MM.1S (cell line): ENCODE data around the gene PLAAT3.

ENCODE experiments used
- DNase-seq: peaks from one replicate; pipeline ENCODE4 v3.0.0-alpha.2; 2015
- H2AFZ ChIP-seq: fragments of 300-600 bp; sonication (generic); 2 replicates; pipeline ENCODE4 v1.6.0; 2016; ENCODE audit warnings: antibody characterized with exemption, low read length
- H3F3A ChIP-seq: fragments of 300-600 bp; sonication (generic); 2 replicates; pipeline ENCODE4 v1.6.1; 2016; ENCODE audit warnings: mild to moderate bottlenecking, antibody characterized with exemption, low read length, moderate library complexity, mixed read lengths; ENCODE audit not compliant: insufficient read depth
- H3K27ac ChIP-seq: fragments of 300-600 bp; sonication (generic); 2 replicates; pipeline ENCODE4 v1.5.1; 2016; ENCODE audit warnings: mild to moderate bottlenecking, low read length
- H3K27me3 ChIP-seq: fragments of 300-600 bp; sonication (generic); replicated peaks from 2 replicates; pipeline ENCODE4 v1.6.0; 2016; ENCODE audit warnings: low read length; ENCODE audit not compliant: insufficient read depth
- H3K36me3 ChIP-seq: fragments of 300-600 bp; sonication (generic); replicated peaks from 2 replicates; pipeline ENCODE4 v1.6.1; 2016; ENCODE audit warnings: mild to moderate bottlenecking, low read length, mixed read lengths; ENCODE audit not compliant: insufficient read depth
- H3K4me1 ChIP-seq: fragments of 300-600 bp; sonication (generic); 2 replicates; pipeline ENCODE4 v1.6.1; 2016; ENCODE audit warnings: low read length, mixed read lengths
- H3K4me2 ChIP-seq: fragments of 300-600 bp; sonication (generic); 2 replicates; pipeline ENCODE4 v1.6.0; 2016; ENCODE audit warnings: low read depth, low read length
- H3K4me3 ChIP-seq: fragments of 300-600 bp; sonication (generic); 2 replicates; pipeline ENCODE4 v1.5.1; 2016; ENCODE audit warnings: low read length, mixed read lengths
- H3K79me2 ChIP-seq: fragments of 300-600 bp; sonication (generic); 2 replicates; pipeline ENCODE4 v1.6.1; 2016; ENCODE audit warnings: mixed run types, low read length, mixed read lengths
- H3K9ac ChIP-seq: fragments of 300-600 bp; sonication (generic); 2 replicates; pipeline ENCODE4 v1.6.1; 2016; ENCODE audit warnings: low read length, mixed read lengths
- H3K9me2 ChIP-seq: fragments of 300-600 bp; sonication (generic); replicated peaks from 2 replicates; pipeline ENCODE4 v1.6.1; 2016; ENCODE audit warnings: mild to moderate bottlenecking, low read length, mixed read lengths; ENCODE audit not compliant: insufficient read depth
- H3K9me3 ChIP-seq: fragments of 300-600 bp; sonication (generic); replicated peaks from 2 replicates; pipeline ENCODE4 v1.6.1; 2016; ENCODE audit warnings: mild to moderate bottlenecking, low read length, mixed read lengths; ENCODE audit not compliant: insufficient read depth
- H4K20me1 ChIP-seq: fragments of 300-600 bp; sonication (generic); 2 replicates; pipeline ENCODE4 v1.6.1; 2016; ENCODE audit warnings: mild to moderate bottlenecking, low read length, moderate library complexity, mixed read lengths; ENCODE audit not compliant: insufficient read depth
- EZH2 ChIP-seq: fragments of 300-600 bp; sonication (generic); optimal IDR thresholded peaks from 2 replicates; pipeline ENCODE3; 2017; ENCODE audit warnings: low read depth, mild to moderate bottlenecking, antibody characterized with exemption, low read length, mixed read lengths
- EZH2phosphoT487 ChIP-seq: fragments of 300-600 bp; sonication (generic); IDR thresholded peaks from 2 replicates; pipeline ENCODE4 v1.6.1; 2018; ENCODE audit warnings: antibody characterized with exemption, low read length
- TF ChIP-seq, protein P1 (sequence below): fragments of 300-600 bp; sonication (generic); IDR thresholded peaks from 2 replicates; pipeline ENCODE4 v1.5.1; 2016; ENCODE audit warnings: antibody characterized with exemption, low read length, mixed read lengths

The PLAAT3 gene

DNA sequence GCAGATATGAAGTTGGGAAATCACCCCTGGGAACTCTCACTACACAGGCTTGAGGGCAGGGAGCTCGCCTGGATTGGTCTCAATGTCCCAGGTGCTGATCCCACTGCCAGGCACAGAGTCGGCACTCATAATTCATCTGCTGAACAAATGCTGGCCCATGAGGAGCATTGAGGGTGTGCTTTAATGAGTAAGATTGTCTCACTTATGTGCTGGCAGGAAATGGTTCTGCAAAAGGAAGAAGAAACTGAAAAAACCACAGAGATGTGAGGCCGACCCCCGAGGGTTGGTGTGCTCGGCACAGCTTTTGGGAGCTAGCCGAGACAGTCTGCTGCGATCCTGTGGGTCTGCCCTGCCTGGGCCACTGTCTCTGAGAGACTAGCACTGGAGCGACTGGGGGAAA is 60.5 kb downstream of the PLAAT3 start:
- Histone ChIP-seq H3K9me3 (no peaks in the 10 kb centered on the region), H2AFZ (peak overlapping the region; percentile 50), H3K4me2 (peak overlapping the region; percentile 33; the same call in 1 of the 2 replicates), H3K9me2 (no peaks in the 10 kb centered on the region), H3K27me3 (no peaks in the 10 kb centered on the region), H3K4me3 (no peak overlapping the region), H3K27ac (no peak overlapping the region; the same call in 1 of the 2 replicates), H3K36me3 (no peaks in the 10 kb centered on the region), H3F3A (0 out of 2 replicates have a peak, but pooled peaks cover 4% of the 10 kb centered on the region), H4K20me1 (no peaks in the 10 kb centered on the region), H3K9ac (no peak overlapping the region), H3K79me2 (no peaks in the 10 kb centered on the region), H3K4me1 (peaks cover 9% of the 10 kb centered on the region)
- peak; percentile 12 for DNase-seq
- no peak for TF ChIP-seq EZH2
- TF ChIP-seq EZH2phosphoT487 = no peak
- TF ChIP-seq, protein P1, sequence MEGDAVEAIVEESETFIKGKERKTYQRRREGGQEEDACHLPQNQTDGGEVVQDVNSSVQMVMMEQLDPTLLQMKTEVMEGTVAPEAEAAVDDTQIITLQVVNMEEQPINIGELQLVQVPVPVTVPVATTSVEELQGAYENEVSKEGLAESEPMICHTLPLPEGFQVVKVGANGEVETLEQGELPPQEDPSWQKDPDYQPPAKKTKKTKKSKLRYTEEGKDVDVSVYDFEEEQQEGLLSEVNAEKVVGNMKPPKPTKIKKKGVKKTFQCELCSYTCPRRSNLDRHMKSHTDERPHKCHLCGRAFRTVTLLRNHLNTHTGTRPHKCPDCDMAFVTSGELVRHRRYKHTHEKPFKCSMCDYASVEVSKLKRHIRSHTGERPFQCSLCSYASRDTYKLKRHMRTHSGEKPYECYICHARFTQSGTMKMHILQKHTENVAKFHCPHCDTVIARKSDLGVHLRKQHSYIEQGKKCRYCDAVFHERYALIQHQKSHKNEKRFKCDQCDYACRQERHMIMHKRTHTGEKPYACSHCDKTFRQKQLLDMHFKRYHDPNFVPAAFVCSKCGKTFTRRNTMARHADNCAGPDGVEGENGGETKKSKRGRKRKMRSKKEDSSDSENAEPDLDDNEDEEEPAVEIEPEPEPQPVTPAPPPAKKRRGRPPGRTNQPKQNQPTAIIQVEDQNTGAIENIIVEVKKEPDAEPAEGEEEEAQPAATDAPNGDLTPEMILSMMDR = no peak

DNA sequence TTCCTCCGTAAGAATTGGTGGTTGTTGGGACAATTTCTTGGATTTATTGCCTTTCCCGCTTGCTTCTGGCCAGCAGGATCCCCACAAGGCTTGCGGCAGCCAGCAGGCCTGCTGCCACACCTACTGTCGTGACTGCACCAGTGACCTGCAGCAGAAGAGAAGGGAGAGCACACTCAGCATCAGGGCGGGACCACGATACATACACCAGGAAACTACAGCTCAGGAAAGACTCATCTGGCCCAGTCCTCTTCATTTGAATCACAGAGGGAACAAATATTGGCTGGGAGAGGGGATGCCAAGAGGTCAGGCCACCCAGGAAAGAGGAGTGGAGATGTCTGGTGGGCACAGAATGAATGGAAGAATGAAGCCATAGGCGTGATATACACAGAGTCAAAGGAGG is 61.3 kb downstream of the PLAAT3 start:
- no peak for TF ChIP-seq EZH2phosphoT487
- no peak for TF ChIP-seq EZH2
- TF ChIP-seq, protein P1 = no peak
- H3K4me2 ChIP-seq = no peak overlapping the region
- no peaks in the 10 kb centered on the region for H3K79me2 ChIP-seq
- H3K36me3 ChIP-seq = no peaks in the 10 kb centered on the region
- H2AFZ ChIP-seq = no peak overlapping the region
- H3K9ac ChIP-seq = no peak overlapping the region
- no peaks in the 10 kb centered on the region for H4K20me1 ChIP-seq
- no peaks in the 10 kb centered on the region for H3K9me3 ChIP-seq
- no peaks in the 10 kb centered on the region for H3K9me2 ChIP-seq
- H3K27me3 ChIP-seq = no peaks in the 10 kb centered on the region
- H3K27ac ChIP-seq = no peak overlapping the region
- H3K4me3 ChIP-seq = no peak overlapping the region
- H3K4me1 ChIP-seq = peaks cover 9% of the 10 kb centered on the region
- DNase-seq = no peak
- H3F3A ChIP-seq = 0 out of 2 replicates have a peak, but pooled peaks cover 4% of the 10 kb centered on the region

DNA sequence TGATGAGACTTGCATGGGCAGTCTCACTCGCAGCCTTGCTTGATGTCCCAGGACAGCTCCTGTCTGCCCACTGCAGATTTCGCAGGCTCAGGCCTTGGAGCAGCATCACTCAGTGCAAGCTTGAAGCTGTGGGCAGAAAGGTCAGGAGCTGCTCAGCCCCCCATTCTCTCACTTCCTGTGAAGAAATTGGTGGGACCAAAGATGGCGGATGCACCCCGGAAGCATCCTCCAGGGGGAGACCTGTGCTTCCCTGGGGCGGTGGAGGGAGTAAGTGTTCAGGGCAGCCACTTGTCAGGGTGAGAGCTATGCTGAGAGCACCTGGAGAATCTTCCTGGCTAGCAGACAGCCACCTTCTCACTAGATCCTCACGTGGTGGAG is 62.4 kb downstream of the PLAAT3 start:
- Histone ChIP-seq H3K4me3 (no peak overlapping the region), H3K36me3 (no peaks in the 10 kb centered on the region), H2AFZ (no peak overlapping the region), H4K20me1 (no peaks in the 10 kb centered on the region), H3K27me3 (no peaks in the 10 kb centered on the region), H3K9me2 (no peaks in the 10 kb centered on the region), H3K79me2 (no peaks in the 10 kb centered on the region), H3K4me1 (peaks cover 9% of the 10 kb centered on the region), H3K4me2 (no peak overlapping the region), H3F3A (0 out of 2 replicates have a peak, but pooled peaks cover 4% of the 10 kb centered on the region), H3K9ac (no peak overlapping the region), H3K27ac (no peak overlapping the region), H3K9me3 (no peaks in the 10 kb centered on the region)
- TF ChIP-seq EZH2 (no peak), EZH2phosphoT487 (no peak)
- TF ChIP-seq, protein P1 = no peak
- no peak for DNase-seq
